Gastrocnemius medialis (tissue), 4 donors: Measurements from ENCODE around the gene TMTC1.

Experiments used
- CTCF ChIP-seq, 5 experiments: fragments of 450-650 bp in 3 of 5; fragments of 200-600 bp in 2 of 5; sonication (generic) in 2 of 5; IDR thresholded peaks in 4 of 5; conservative IDR thresholded peaks in 1 of 5; 1 replicate in 4 of 5; 2 replicates in 1 of 5; pipeline ENCODE4 v1.5.1; 2016 to 2019; ENCODE audit warnings: antibody characterized with exemption in 5 of 5, mild to moderate bottlenecking in 3 of 5, moderate library complexity in 3 of 5
- POLR2A ChIP-seq, 2 donors: fragments of 450-650 bp; IDR thresholded peaks; one replicate each; pipeline ENCODE4 v1.6.1; 2017; ENCODE audit warnings: antibody characterized with exemption in 2 of 2, mild to moderate bottlenecking in 2 of 2, moderate library complexity in 2 of 2

DNA sequence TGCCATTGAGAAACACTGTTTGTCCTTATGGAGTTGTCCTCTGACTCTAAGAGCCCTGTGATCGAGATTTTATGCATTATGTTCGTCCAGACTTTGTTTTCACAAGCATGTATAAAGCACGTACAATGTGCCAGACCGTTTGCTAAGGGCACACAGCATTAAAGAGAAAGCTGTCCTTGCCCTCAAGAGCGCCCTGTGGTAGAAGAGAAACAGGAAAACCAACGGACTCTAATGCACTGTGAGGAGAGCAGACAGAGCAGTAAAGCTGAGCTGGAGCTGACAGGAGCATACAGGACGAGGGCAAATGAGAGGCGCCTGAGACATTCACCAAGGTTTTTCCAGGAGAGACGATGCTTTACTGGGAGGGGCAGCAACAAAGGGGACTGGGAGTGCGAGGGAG is 220.1 kb downstream of the TMTC1 start:
- TF ChIP-seq CTCF (IDR thresholded peaks at IDR 0.05 in 4 of 5, conservative IDR thresholded peaks at IDR 0.05 in 1 of 5) (no peak), POLR2A (IDR thresholded peaks at IDR 0.05) (no peak)
